HG02870 (cell line): ENCODE measurements around the gene UBE2H.

Experiments used
- ATAC-seq: cut with Tn5 transposase; IDR thresholded peaks from one replicate; pipeline ENCODE4 v1.9.1; 2021; ENCODE audit warnings: mild to moderate bottlenecking, moderate library complexity; ENCODE audit not compliant: unreplicated experiment

Gene UBE2H

DNA sequence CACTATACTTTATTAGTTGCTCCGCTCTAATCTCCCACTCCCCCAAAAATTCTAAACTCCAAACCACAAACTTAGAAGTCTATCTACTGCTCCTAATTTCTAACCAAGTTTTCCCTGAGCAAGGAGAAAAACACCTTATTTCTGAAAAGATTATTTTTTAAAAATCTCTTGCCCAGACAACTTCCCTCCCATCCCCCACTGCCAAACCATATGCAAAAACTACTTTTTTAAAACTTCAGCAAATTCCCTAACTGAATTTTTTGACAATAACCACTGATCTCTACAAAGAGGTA is 1.9 kb downstream of the UBE2H start:
- no peak for ATAC-seq

DNA sequence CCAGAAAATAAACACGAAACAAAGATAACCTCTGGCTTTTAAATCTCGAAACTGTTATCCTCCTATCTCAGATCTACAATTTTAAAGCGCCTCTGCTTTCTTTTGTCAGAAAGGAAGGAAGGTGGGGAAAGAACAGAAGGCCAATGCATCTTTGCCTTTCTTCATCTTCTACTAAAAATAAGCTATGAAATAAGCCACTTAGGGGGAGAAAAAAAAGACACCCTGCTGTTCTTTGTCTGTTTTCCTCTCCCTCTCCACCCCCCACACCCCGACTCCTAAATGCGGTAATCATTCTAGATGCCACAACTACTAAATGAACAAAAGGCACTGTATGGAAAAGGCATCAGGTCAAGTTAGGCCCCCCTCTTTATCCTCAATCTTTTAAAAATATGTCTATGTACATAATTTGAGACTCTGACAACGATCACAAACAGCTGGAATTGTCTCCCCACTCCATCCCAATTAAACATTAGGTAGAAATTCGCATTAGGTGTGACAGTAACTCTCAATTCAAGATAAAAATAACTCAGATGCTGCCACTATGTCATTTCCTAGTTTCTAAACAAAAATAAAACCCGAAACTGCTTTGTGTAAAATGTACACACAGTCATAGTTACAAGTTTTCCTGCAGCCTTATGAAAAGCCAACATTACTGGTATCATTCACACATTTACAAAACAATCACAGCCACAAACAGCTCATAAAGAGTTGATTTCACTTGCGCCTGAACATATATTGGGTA is 2.4 kb downstream of the UBE2H start:
- ATAC-seq = no peak

DNA sequence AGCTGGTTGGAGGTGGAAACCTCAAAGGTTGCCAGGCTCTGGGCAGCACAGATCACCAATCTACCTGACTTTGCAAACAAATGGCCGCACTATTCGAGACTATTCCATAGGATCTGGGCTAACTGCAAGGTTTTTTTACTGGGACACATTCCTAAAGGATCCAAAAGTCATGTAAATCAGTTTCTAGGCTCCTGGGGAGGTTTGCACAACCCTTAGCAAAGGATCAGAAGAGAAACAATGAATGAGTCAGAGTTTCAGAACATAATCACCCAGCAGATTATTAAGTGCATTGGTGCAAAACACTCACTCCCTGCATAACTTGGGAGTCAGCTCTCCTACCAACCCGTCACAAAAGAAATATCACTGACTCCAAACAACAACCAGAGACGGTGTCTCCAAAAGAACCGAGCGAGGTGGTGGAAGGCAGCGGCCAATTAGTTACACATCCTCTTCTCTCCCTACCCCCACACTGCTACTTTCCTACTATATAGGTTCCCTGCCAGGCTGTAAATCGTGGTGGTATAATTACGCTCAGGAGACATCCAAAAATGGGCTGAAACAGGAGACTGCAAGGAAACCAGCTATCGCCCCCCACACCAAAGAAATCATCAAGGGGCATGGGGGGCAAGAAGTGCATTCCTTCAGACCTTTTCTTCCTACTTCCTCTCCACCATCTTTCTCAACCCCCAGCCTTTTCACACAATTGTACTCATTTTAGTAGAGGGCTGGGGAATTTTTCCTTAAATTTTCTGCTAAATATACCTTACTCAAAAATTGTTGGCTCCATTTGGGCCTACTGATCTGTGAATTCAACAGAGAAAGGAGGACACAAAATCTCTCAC is 3.2 kb downstream of the UBE2H start:
- peak; percentile 23 for ATAC-seq

DNA sequence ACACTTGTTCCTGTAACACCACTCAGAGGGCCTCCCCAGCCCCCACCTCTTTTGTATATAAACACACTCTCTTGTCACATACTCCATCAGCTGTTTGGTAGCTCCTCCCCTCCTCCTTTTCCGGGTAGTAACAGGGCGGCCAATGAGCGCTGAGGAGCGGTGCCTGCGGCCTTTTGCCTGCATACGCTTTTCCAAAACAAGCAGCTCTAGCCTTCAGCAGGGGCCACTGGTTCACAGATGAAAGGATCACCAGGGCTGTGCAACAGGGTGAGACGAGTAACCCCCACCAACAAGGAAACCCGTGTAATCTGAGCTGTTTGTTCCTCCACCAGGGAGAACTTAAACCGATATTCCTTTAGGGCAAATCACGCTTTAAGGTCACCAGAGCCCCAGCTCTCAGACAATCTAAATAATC is 3.9 kb downstream of the UBE2H start:
- peak; percentile 55 for ATAC-seq

DNA sequence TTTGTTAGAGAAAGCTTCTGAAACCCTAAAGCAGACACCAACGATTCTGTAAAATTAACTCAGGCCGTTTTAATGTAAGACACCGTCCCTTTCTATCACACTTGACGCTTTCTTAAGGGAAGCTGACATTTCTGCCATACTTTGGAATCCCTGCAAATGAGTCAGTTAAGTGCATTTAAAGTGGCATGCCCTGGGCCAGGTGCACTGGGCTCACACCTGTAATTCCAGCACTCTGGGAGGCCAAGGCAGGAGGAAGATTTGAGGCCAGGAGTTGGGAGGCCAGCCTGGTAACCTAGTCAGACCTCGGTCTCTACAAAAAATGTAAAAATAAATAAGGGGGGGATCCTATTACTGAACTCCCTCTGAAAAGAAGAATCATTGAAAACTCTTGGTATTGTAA is 4.4 kb downstream of the UBE2H start:
- no peak for ATAC-seq

DNA sequence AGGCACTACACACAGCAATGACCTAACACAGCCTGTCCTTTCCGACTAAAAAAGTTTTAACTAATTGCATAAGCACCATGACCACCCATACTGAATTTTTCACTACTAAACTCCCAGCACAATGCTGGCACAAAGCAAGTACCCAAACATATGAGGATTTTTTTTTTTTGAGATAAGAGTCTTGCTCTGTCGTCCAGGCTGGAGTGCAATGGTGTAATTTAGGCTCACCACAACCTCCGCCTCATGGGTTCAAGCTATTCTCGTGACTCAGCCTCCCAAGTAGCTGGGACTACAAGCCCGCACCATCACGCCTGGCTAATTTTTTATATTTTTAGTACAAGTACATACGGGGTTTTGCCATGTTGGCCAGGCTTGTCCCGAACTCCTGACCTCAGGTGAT is 5.1 kb downstream of the UBE2H start:
- no peak for ATAC-seq

DNA sequence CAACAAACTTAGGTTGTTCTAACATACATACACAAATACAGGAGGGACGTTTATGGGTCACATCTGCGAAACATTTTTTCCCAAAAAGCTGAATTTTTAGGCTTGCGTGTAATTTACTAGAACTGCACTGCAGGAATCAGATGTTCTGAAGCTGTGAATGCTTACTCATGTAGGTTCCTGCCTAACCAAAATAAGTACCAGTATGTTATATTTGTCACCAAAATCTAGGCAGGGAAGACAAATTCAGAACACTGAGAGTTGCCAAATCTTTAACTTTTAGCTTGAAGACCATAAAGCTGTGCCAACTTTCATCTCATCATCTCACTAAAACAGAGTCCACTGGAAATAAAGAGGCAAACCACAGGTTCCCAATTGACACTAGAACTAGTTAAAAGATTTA is 5.7 kb downstream of the UBE2H start:
- ATAC-seq = no peak

DNA sequence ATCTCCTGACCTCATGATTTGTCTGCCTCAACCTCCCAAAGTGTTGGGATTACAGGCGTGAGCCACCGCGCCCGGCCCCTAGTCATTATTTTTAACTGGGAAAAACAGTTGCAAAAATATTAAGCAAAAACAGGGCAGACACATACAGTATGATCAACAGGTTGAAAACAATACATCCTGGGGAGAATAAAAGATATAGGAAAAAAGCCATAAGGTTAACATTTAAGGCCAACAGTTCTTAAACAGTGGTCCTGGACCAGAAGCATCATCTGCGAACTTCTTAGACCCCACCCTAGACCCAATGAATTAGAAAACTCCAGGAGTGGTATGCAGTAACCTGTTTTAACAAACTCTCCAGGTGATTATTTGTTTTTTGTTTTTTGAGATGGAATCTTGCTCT is 6.5 kb downstream of the UBE2H start:
- no peak for ATAC-seq

DNA sequence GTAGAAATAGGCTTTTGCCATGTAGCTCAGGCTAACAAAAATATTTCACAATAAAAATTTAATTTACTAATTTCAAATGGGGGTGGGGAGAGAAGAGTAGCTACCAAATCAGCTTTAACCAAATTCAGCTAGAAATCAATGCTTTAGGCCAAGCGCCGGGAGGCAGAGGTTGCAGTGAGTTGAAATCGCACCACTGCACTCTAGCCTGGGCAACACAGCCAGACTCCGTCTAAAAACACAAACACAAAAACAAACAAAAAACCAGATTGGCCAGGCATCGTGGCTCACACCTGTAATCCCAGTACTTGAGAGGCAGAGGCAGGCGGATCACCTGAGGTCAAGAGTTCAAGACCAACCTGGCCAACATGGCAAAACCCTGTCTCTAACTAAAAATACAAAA is 9.4 kb downstream of the UBE2H start:
- ATAC-seq = no peak

DNA sequence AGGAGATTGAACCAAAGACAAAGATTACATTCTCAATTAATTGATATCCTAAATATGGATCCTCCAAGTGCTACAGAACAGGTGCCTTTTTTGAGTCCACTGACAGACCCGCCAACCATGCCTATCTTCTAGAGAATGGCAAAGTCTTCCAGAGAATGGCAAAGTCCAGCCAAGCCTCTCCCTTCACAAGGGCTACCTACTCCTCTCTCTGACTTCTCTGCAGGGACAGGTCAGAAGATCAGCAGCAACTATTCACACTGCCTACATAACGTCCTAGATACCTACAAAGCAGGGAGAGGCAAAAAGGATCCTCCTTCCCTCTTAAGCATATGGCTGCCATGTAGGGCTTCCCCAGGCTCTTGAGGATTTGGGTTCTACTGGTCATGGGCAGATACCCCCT is 12.4 kb downstream of the UBE2H start:
- no peak for ATAC-seq

DNA sequence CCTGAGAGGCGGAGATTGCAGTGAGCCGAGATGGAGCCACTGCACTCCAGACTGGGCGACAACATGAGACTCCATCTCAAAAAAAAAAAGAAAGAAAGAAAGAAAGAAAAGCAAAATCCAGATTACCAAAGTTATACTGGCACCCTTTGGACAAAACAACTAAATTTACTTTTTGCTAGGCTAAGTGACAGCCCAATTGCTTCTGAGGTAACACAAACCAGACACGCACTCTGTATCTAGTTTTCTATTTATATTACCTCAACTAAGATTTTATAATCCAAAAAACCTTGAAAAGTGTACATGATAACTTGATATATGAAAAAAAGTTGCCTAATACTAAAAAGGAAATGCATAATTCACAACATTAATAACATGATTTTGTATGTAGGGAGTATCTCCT is 12.9 kb downstream of the UBE2H start:
- ATAC-seq = no peak

DNA sequence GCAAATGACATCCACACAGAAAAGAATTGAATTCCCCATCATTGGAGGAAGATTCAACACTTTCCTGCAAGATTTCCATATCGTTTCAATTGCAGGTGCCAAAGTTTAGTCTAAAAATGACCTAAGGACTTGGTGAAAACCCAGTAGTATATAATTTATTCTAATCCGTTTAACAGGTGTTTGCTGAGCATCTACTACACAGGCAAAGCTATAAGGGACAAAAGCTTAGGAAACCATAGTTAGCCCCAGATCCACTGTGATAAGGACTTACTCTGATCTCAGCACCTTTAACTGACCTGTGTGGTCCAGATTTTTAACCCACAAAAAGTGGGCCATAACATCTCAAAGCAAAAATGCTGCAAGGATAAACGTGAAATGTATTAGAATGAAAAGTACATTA is 19.1 kb downstream of the UBE2H start:
- no peak for ATAC-seq

DNA sequence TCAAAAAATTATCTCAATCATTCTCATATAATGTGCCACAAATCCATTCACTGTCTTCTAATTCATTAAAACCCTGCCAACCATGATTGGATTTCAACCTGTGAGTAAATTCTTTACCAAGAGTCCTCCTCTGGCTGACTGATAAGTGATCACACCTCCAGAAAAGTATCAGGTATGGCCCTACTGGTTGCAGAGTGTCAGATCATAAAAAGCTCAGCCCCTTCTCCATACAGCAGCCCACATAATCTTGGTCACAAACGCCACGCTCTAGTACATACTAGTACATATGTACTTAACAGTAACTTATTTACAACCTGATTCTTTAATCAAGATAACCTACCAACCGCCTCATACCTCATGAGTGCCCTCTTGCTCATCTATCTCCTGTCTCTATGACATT is 26.1 kb downstream of the UBE2H start:
- no peak for ATAC-seq

DNA sequence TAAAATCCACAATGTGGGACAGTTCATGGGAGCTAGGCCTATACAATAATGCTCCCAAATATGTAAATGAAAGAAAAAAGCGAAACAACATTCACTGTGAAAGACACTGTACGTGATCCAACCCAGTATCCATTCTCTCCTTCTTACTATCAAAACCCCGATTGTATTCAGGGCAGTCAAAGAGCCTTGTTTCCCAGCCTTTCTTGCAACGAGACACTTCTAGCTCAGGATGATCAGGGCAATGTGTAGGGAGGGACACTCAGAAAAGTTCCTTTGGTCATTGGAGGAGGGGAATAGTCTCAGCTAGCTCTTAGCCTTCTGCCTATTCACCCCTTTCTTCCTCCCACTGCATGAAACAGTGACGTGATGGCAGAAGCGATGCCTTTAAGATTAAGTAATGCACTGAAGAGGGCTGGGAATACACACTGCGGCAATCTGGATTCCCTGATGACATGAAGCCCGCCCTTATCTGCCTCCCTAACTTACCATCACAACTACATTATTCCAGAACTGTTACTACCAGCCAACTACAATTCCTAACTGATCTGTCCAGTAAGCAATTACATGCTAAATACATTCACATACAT is 27.3 kb downstream of the UBE2H start:
- no peak for ATAC-seq

DNA sequence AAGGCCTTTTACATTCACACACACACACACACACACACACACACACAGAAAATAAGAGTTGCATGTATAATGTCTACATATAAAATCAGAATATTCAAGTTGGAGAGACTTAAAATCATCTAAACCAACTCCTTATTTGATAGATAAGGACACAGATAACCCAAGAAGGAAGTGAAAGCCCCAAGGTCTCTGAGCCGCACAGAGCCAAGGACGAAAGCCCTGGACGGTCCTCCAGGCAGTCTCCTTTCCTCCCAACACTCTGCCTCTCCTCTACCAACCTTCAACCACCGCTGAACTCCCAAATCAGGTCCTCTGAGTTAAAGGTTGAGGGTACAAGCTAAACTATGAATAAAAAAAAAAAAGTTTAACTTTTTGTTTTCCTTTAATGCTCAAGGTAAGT is 28.2 kb downstream of the UBE2H start:
- ATAC-seq = no peak

DNA sequence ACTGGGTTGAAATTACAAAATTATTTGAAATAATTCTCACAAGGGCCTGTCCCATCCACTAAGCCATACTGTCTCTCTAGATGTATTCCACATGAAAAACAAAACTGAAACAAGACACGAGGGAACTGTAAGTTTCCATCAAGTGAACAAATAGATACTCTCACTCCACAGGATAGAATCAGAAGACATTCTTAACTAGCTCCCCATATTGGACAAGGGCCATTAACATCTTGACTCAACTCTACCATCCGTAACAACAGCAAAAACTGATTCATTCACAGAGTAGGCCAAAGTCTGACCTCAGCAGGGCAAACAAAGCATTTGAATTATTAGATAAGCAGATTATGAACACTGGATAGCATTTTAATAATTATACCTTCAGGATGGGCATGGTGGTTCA is 29.1 kb downstream of the UBE2H start:
- peak; percentile 54 for ATAC-seq

DNA sequence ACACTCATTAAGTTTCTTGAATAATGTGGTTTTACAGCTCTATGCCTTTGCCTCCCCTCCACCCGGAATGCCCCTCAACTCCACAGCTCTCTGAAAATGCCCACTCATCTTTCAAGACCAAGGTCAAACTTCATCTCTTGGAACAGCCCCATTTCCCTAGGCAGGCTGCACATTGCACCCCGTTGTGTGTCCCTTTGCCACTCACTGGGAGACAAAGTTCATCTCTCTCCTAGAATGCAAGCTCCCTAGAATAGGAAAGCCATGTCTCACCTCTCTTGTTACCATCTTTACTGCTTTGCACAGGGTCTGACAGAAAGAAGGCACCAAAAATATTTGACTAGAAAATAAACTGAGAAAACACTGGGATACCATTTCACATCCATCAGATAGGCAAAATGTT is 33.3 kb downstream of the UBE2H start:
- no peak for ATAC-seq

DNA sequence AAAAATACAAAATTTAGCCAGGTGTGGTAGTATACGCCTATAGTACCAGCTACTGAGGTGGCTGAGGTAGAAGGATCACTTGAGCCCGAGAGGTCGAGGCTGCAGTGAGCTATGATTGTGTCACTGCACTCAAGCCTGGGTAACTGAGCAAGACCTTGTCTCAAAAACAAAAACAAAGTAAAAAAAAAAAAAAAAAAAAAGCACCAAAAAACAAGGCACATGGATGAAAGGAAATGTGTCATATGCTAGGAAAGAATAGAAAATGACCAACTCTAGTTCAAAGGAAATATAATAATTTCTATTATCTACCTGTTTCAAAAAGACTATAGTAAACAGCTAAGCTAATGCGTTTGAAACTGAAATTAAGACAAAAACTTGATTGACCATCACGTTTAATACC is 33.8 kb downstream of the UBE2H start:
- ATAC-seq = no peak

DNA sequence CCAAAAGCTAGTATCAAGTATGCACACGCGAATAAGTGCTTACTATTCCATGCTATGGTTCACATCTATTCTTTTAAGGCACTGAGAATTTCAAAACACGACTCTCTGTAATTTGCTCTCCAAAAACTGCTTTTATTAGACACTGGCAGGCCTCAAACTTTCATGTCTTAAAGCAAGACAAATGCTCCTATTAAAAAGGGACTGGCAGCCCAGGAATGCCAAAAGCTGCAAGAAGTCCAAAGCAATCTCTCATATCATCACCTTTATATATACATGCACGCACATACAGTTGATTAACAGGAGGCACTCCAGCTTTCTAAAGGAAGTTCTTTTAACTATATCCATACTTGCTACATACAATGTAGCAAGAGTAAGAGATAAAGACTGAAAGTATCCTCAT is 34.8 kb downstream of the UBE2H start:
- ATAC-seq = no peak

DNA sequence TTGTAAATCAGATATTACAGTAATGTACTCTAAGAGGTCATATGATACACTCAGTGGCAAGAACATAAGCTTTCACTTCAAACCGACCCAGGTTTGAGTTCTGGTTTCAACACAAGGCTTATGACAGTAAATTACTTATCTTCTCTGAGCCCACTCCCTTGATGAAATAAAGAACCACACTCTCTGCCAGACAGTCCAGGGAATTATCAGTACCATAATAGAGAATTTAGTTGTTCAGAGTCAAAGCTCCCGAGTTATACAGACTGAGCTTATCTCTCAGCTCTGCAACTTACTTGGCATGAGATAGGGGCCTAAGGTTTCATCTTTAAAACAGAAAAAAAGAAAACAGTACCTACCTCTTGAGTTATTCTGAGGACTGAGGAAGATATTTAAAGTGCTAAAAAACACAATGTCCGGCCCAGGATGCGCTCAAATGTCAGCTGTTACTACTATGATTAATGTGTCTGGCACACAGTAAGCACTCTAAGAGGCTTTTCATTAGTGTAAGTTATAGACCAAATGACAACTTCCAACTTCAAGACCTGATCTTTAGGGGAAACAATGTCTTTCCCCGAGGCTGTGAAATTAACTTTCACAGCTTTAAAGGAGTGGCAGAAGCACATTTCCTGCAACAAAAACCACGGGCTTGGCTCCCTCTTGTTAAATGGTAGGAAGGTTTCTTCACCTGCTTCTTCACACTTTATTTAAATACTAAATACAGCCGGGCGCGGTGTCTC is 38.1 kb downstream of the UBE2H start:
- no peak for ATAC-seq

DNA sequence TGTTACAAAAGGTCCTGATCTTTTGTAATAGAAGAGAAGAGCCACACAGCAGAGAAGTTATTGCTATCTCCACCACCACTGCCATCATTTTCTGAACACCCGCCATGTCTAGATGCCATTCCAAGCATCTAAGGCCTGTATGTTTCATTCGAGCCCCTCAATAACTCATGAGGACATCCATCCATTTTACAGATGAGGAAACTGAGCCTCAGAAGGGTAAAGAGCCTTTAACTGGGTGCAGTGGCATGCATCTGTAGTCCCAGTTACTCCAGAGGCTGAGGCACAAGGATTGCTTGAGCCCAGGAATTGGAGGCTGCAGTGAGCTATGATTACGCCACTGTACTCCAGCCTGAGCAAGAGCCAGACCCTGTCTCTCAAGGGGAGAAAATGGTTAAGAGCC is 39.3 kb downstream of the UBE2H start:
- no peak for ATAC-seq

DNA sequence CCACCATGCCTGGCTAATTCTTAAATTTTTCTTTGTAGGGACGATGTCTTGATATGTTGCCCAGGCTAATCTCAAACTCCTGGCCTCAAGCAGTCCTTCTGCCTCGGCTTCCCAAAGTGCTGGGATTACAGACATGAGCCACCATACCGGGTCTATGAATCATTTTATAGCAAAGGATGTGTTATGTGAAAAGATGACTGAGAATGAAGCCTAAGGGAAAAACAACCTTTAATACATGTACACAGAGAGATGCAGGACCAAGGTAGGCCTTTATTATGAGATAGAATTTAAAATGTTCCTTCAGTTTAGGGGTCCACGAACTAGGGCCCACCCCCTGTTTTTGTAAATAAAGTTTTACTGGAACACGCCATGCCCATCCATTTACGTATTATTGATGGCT is 41.0 kb downstream of the UBE2H start:
- no peak for ATAC-seq
